Activated CD4-positive, CD25-positive, alpha-beta regulatory T cell treated with anti-CD3 and anti-CD28 coated beads, Interleukin-2, amount 50 U/mL, for 24 hours (primary cell): ENCODE measurements around the gene CDC42.

Experiments
- ATAC-seq, 2 donors: fragments of 150-1000 bp; cut with Tn5 transposase; one replicate each; pipeline ENCODE4 v1.10.0; 2021; ENCODE audit warnings: mild to moderate bottlenecking in 1 of 2, moderate library complexity in 1 of 2

Gene CDC42

DNA sequence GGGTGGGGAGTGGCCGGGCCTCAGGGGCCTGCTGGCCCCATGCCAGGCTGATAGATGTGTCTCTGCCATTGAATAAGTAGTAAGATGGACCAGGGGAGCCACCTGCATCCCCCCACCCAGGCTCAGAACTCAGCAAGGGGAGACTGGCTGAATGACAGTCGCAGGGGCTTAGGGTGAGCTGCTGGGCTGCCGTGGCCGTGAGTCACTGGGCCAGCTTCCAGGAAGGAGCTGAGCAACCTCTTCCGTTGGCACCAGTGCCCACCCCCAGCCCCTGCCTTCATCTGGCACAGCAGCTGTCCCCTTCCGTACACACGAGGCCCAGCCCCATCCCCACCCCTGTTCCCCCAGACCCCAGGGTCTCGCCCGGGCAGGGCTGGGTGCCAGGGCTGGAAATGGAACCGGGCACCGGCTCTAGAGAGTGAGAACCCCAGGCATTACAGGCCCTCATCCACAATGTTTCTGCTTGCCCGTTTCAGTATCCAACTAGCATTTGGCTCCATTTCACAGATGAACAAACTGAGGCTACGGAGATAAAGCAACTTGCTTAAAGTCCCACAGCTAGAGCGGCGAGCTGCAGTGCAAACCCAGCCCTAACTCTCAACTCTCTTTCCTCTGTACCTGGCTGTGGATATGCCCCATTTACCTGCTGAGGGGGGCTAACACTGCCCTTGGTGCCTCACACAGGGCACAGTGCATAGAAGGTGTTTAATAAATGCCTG lies 80.2 kb downstream of the CDC42 start:
- ATAC-seq = no peak

DNA sequence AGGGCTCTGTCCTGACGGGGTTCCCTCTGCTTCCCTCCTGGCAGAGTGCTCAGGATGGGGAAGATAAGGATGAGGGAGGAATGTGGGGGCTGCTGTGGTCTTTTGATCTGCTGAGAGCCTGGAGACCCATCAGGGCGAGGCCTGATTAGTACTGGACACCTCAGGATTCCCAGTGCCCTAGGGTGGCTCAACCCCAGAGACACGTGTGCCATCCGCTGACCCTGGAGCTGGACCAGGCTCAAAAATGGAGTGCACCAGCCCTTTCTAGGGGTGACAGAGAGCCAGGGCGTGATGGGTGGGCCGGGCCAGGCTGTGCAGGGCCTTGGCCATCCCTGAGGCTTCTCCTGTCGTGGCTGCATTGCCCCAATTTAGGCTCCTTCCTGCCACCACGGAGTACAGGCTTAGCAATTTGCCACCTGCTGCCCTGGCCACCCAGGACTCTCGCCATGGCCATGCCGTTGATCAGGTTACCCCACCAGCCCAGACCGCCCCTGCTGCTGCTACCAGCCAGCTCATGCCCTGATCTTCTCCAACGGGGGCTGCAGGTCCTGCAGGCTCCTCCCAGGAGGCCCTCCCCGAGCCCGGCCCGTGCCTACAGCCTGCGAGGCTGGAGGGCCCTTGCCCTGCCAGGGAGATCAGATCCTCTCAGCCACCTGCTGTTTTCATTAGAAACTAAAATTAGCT lies 80.9 kb downstream of the CDC42 start:
- ATAC-seq = no peak

DNA sequence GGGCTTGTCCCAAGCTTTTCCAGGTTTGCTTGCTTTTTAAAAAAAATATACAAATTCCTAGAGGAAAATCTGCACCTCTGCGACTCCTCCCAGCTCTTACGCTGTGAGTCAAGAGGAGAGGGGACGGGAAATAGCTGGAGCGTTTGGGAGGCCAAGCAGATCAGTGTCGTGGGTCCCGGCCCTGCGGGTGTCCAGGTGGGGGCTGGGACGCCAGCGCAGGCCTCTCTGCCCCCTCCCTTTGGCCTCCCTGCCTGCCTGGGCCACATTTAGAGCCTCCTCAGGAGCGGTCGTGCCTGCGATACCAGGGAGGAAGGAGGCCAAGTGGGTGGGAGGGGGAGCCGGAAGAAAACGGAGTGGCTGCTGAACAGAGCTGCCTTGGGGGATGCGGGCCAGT lies 81.4 kb downstream of the CDC42 start:
- ATAC-seq = no peak

DNA sequence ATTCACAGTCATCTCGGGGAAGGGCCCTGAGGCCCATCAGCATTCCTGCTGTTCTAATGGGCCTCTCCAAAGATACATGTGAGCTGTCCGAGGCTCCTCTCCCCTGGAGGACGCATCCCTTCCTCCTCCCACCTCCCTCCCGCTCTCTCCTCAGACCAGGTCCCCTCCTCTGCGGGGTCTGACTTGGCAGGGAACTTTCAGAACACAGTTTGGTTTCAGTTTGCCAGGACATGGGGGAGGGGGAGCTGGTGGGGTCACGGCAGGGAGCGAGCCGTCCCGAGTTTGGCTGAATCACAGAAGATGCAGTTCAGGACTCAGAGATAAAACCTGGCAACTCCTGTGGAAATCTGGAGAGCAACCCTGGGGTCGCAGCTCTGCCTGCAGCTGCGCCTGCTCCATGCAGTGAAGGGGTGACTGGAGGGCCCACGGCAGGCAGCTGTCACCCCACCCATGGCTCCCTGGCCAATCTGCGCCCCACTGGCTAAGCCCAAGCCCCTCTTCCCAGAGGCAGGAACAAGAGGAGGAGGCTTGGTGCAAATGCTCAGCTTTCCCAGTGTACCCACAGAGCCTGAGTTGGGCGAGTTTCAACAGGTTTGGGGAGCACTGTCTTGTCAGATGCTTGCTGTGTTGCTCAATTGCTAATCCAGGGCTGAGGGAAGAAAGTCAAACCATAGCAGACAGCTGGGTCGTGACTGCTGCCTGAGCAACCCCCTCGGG lies 84.7 kb downstream of the CDC42 start:
- ATAC-seq = no peak

DNA sequence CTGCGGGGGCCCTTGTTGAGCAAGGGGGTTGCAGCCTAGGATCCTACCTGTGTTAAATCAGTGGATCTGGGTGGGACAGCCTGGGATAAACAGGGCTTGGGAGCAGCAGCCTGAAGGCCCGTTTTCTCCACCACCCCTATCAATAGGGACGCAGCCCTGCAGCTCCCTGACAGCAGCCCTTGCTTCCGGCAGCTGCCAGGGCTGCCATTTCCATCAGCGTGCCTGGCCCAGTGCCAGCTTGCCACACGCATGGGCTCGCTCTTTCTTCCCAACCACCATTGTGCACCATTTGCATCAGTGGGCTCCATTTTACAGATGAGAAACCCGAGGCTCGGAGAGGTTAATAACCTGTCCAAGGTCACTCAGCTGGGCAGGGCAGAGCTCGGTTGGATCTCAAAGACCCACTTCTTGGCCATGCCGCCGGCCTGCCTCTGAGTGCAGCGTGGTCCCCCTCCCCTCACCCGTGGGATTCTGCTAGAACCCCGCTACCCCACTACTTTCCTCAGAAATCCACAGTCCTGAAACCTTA lies 86.6 kb downstream of the CDC42 start:
- no peak for ATAC-seq

DNA sequence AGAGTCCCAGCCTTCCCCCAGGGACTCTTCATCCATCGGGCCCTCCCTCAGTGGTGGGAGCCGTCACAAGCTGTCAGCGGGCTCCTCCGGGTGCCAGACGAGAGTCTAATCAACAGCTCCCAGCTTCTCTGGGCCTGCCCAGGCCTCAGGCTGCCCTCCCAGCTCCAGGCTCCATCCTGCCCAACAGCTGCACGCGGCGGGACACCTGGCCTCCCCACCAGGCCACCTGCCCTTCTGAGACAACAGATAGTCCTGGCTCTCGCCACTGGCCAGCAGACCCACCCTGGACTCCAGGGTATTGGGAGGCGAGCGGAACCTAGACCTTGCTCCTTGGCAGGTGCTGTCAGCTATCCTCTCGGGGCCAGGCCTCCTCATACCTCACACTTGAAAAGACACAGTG lies 87.3 kb downstream of the CDC42 start:
- no peak for ATAC-seq
